C4-2B (cell line): ENCODE results near the gene RNF111.

Experiments
- CTCF ChIP-seq: fragments of 450-650 bp; conservative IDR thresholded peaks from 2 replicates; pipeline ENCODE4 v1.5.1; 2017; ENCODE audit warnings: mild to moderate bottlenecking
- ZFX ChIP-seq: fragments of 450-650 bp; IDR thresholded peaks from 2 replicates; pipeline ENCODE4 v1.6.1; 2017

- TF ChIP-seq CTCF (no peak), ZFX (no peak)
Measured at GRCh38 chr15:58958811-58959210, 28.7 kb upstream of the RNF111 start.
